Esophagus muscularis mucosa (tissue), 4 donors: ENCODE data around the gene ATRNL1.

ENCODE experiments used
- CTCF ChIP-seq, 3 experiments: fragments of 200-600 bp in 2 of 3; fragments of 450-650 bp in 1 of 3; sonication (generic) in 2 of 3; IDR thresholded peaks; one replicate each; pipeline ENCODE4 v1.5.1; 2017 to 2019; ENCODE audit warnings: antibody characterized with exemption in 3 of 3, mild to moderate bottlenecking in 2 of 3, moderate library complexity in 1 of 3
- EP300 ChIP-seq: sonication (generic); formaldehyde crosslinking; IDR thresholded peaks from one replicate; pipeline ENCODE4 v1.6.1; 2017; ENCODE audit warnings: antibody characterized with exemption
- POLR2A ChIP-seq: fragments of 450-650 bp; IDR thresholded peaks from one replicate; pipeline ENCODE4 v1.6.1; 2017; ENCODE audit warnings: antibody characterized with exemption, moderate library complexity, mild to moderate bottlenecking, low read depth

DNA sequence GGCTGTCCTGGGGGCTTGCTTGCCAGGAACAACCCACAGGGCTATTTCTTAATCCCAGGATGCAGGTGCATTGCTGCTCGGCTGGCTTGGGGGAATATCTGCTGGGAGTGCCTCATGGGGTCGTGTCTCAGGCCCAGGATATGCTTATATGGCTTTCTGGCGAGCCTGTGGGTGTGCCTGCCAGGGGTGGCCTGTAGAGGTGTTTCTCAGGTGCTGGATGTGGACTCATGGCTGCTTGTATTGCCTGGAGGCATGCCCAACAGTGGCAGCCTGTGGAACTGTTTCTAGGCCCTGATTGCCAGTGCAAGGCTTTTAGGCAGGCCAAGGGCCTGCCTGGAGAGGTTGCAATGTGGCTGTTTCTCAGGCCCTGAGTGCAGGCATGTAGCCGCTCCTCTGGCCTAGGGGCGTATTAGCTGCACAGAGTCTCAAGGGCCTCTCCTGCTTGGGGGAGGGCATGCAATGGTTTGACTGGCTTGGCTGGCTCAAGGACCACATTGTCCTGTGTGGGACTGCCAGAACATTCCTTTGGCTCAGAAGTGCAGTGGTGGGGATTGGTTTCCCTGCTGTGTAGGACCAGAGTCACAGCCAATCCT lies 202.1 kb downstream of the ATRNL1 start:
- TF ChIP-seq CTCF (IDR thresholded peaks at IDR 0.05) (no peak), EP300 (no peak), POLR2A (no peak)
